Mesendoderm (in vitro differentiated cells): Measurements from ENCODE around the gene SLC39A1.

Source experiments
- DNase-seq: peaks from one replicate; pipeline ENCODE4 v3.0.0; 2013
- H2AK5ac ChIP-seq: 2 replicates; pipeline ENCODE4 v1.6.1; 2013; ENCODE audit warnings: low read length, inconsistent platforms
- H2BK120ac ChIP-seq: 2 replicates; pipeline ENCODE4 v1.6.1; 2013; ENCODE audit warnings: low read depth, mild to moderate bottlenecking, low read length, moderate library complexity, mixed read lengths
- H2BK15ac ChIP-seq: replicated peaks from 2 replicates; pipeline ENCODE4 v1.6.1; 2013; ENCODE audit warnings: low read depth, mild to moderate bottlenecking, moderate library complexity
- H2BK5ac ChIP-seq: 2 replicates; pipeline ENCODE4 v1.6.1; 2013; ENCODE audit warnings: low read length, inconsistent platforms
- H3K18ac ChIP-seq: 2 replicates; pipeline ENCODE4 v1.6.1; 2013; ENCODE audit warnings: mild to moderate bottlenecking, low read length, mixed read lengths
- H3K23ac ChIP-seq: one replicate; pipeline ENCODE4 v1.6.1; 2013; ENCODE audit warnings: low read length
- H3K27ac ChIP-seq: 2 replicates; pipeline ENCODE4 v1.5.1; 2013; ENCODE audit warnings: low read depth, mild to moderate bottlenecking, inconsistent platforms, low read length, moderate library complexity
- H3K27me3 ChIP-seq: 2 replicates; pipeline ENCODE4 v1.6.1; 2013; ENCODE audit warnings: low read length, control low read depth, mild to moderate bottlenecking, inconsistent platforms; ENCODE audit not compliant: insufficient read depth, poor library complexity
- H3K36me3 ChIP-seq: 2 replicates; pipeline ENCODE4 v1.6.1; 2013; ENCODE audit warnings: low read length, inconsistent platforms; ENCODE audit not compliant: control insufficient read depth, insufficient read depth
- H3K4ac ChIP-seq: one replicate; pipeline ENCODE4 v1.6.1; 2013; ENCODE audit warnings: low read depth, mild to moderate bottlenecking, low read length, moderate library complexity
- H3K4me1 ChIP-seq: 2 replicates; pipeline ENCODE4 v1.6.1; 2013; ENCODE audit warnings: low read depth, low read length, inconsistent platforms; ENCODE audit not compliant: control insufficient read depth
- H3K4me2 ChIP-seq: 2 replicates; pipeline ENCODE4 v1.6.1; 2013; ENCODE audit warnings: low read length
- H3K4me3 ChIP-seq: 2 replicates; pipeline ENCODE4 v1.5.1; 2013; ENCODE audit warnings: mild to moderate bottlenecking, low read length
- H3K56ac ChIP-seq: one replicate; pipeline ENCODE4 v1.6.1; 2013; ENCODE audit warnings: low read length
- H3K79me1 ChIP-seq: 2 replicates; pipeline ENCODE4 v1.6.1; 2013; ENCODE audit warnings: low read length, inconsistent platforms
- H3K79me2 ChIP-seq: 2 replicates; pipeline ENCODE4 v1.6.1; 2013; ENCODE audit warnings: mild to moderate bottlenecking, low read length; ENCODE audit not compliant: control insufficient read depth, insufficient read depth
- H3K9ac ChIP-seq: 2 replicates; pipeline ENCODE4 v1.6.1; 2013; ENCODE audit warnings: low read length, inconsistent platforms
- H4K5ac ChIP-seq: one replicate; pipeline ENCODE4 v1.6.1; 2013; ENCODE audit warnings: low read length
- H4K8ac ChIP-seq: one replicate; pipeline ENCODE4 v1.6.1; 2013; ENCODE audit warnings: low read depth, mild to moderate bottlenecking, control low read depth, low read length, moderate library complexity
- WGBS: extraction: QIAGEN DNeasy Blood & Tissue Kit; methylation state at CpG from one replicate; pipeline ENCODE4 v1.1.7; 2013; ENCODE audit warnings: low lambda C conversion rate, missing lambda C conversion rate; ENCODE audit not compliant: insufficient coverage; ENCODE audit errors: extremely low coverage; 5-methylcytosine and 5-hydroxymethylcytosine counted together

Gene SLC39A1

GRCh38 chr1:153967107-153967999 lies 4.0 kb upstream of the SLC39A1 start, which contains the start of gene CREB3L4:
Gene CREB3L4, plus strand, starts transcription at chr1:153967902. Its CDS starts 624 bp downstream, at chr1:153968526.
- Histone ChIP-seq H2BK15ac (no peak within 1 kb of the TSS), H3K56ac (peak within 1 kb of the TSS; percentile 100), H3K4me1 (peaks cover 2% of the 10 kb centered on the region), H3K4me3 (peak within 1 kb of the TSS; percentile 93), H2BK5ac (peak within 1 kb of the TSS; percentile 91), H3K79me1 (peaks cover 4% of the 10 kb centered on the region), H2AK5ac (peak within 1 kb of the TSS; percentile 88), H3K27ac (peak within 1 kb of the TSS; percentile 89), H3K4me2 (peak within 1 kb of the TSS; percentile 99), H3K36me3 (no peaks in the 10 kb centered on the region), H4K5ac (peak within 1 kb of the TSS; percentile 64), H3K9ac (peak within 1 kb of the TSS; percentile 100), H3K79me2 (peaks cover 9% of the 10 kb centered on the region), H3K23ac (peak within 1 kb of the TSS; percentile 89), H3K27me3 (no peaks in the 10 kb centered on the region), H3K18ac (peak within 1 kb of the TSS; percentile 57), H4K8ac (no peak within 1 kb of the TSS), H3K4ac (peak within 1 kb of the TSS; percentile 24), H2BK120ac (no peak within 1 kb of the TSS)
- DNase-seq = peak; percentile 99
- no CpG with 5 or more reads among the region's 60 CpGs for WGBS

- peak overlapping the region; percentile 93 for H3K56ac ChIP-seq
- no peak overlapping the region for H4K8ac ChIP-seq
- H3K4me3 ChIP-seq = peak overlapping the region; percentile 57
- peaks cover 28% of the 10 kb centered on the region for H3K79me2 ChIP-seq
- peak overlapping the region; percentile 83 for H3K27ac ChIP-seq
- H4K5ac ChIP-seq = no peak overlapping the region
- H3K4me1 ChIP-seq = peaks cover 5% of the 10 kb centered on the region
- peak overlapping the region; percentile 3 for H3K18ac ChIP-seq
- H2BK15ac ChIP-seq = no peak overlapping the region
- H3K9ac ChIP-seq = peak overlapping the region; percentile 84
- WGBS = no CpG with 5 or more reads among the region's 22 CpGs
- H2AK5ac ChIP-seq = peak overlapping the region; percentile 15
- peaks cover 10% of the 10 kb centered on the region for H3K79me1 ChIP-seq
- no peaks in the 10 kb centered on the region for H3K27me3 ChIP-seq
- peak overlapping the region; percentile 83 for H3K4ac ChIP-seq
- H3K23ac ChIP-seq = no peak overlapping the region
- H2BK120ac ChIP-seq = peak overlapping the region; percentile 29
- H2BK5ac ChIP-seq = peak overlapping the region; percentile 66
- peak overlapping the region; percentile 39 for H3K4me2 ChIP-seq
- DNase-seq = peak; percentile 96
- H3K36me3 ChIP-seq = peaks cover 7% of the 10 kb centered on the region
Observed at GRCh38 chr1:153963850-153964331, 554 bp upstream of the SLC39A1 start.

- H3K79me2 ChIP-seq = peaks cover 34% of the 10 kb centered on the region
- peak overlapping the region; percentile 77 for H2BK5ac ChIP-seq
- H3K4me3 ChIP-seq = peak overlapping the region; percentile 88
- no CpG with 5 or more reads among the region's 16 CpGs for WGBS
- no peak overlapping the region for H2BK15ac ChIP-seq
- no peak overlapping the region for H4K5ac ChIP-seq
- H3K23ac ChIP-seq = peak overlapping the region; percentile 91
- peak overlapping the region; percentile 75 for H2AK5ac ChIP-seq
- H3K4me2 ChIP-seq = peak overlapping the region; percentile 87
- no peaks in the 10 kb centered on the region for H3K27me3 ChIP-seq
- peaks cover 13% of the 10 kb centered on the region for H3K79me1 ChIP-seq
- no peak overlapping the region for H4K8ac ChIP-seq
- peaks cover 5% of the 10 kb centered on the region for H3K4me1 ChIP-seq
- peak overlapping the region; percentile 34 for H3K18ac ChIP-seq
- H3K56ac ChIP-seq = peak overlapping the region; percentile 97
- no peak overlapping the region for H2BK120ac ChIP-seq
- peak overlapping the region; percentile 86 for H3K4ac ChIP-seq
- peak overlapping the region; percentile 98 for H3K9ac ChIP-seq
- peaks cover 7% of the 10 kb centered on the region for H3K36me3 ChIP-seq
- DNase-seq = peak; percentile 80
- peak overlapping the region; percentile 61 for H3K27ac ChIP-seq
Observed at GRCh38 chr1:153962088-153963029, 978 bp downstream of the SLC39A1 start.

GRCh38 chr1:153961421-153961820 lies 1.9 kb downstream of the SLC39A1 start:
- Histone ChIP-seq H3K79me2 (peaks cover 44% of the 10 kb centered on the region), H2BK120ac (no peak overlapping the region), H3K18ac (no peak overlapping the region), H3K4ac (no peak overlapping the region), H3K23ac (no peak overlapping the region), H3K79me1 (peaks cover 19% of the 10 kb centered on the region), H4K5ac (no peak overlapping the region), H2AK5ac (no peak overlapping the region), H2BK15ac (no peak overlapping the region), H3K27ac (no peak overlapping the region), H3K36me3 (peaks cover 7% of the 10 kb centered on the region), H4K8ac (no peak overlapping the region), H3K9ac (peak overlapping the region; percentile 98), H3K27me3 (no peaks in the 10 kb centered on the region), H3K4me2 (peak overlapping the region; percentile 87), H2BK5ac (no peak overlapping the region), H3K4me3 (peak overlapping the region; percentile 88), H3K4me1 (peaks cover 11% of the 10 kb centered on the region), H3K56ac (peak overlapping the region; percentile 97)
- WGBS = no CpG with 5 or more reads among the region's 4 CpGs
- DNase-seq = no peak

GRCh38 chr1:153960206-153960605 lies 3.1 kb downstream of the SLC39A1 start:
- H3K18ac ChIP-seq = no peak overlapping the region
- H3K79me1 ChIP-seq = peaks cover 24% of the 10 kb centered on the region
- no peak overlapping the region for H3K4me2 ChIP-seq
- no CpG with 5 or more reads among the region's 11 CpGs for WGBS
- no peak overlapping the region for H2BK120ac ChIP-seq
- peaks cover 9% of the 10 kb centered on the region for H3K4me1 ChIP-seq
- H3K4me3 ChIP-seq = no peak overlapping the region
- H3K23ac ChIP-seq = no peak overlapping the region
- peaks cover 55% of the 10 kb centered on the region for H3K79me2 ChIP-seq
- no peak overlapping the region for H3K56ac ChIP-seq
- H3K9ac ChIP-seq = no peak overlapping the region
- no peak for DNase-seq
- H2AK5ac ChIP-seq = no peak overlapping the region
- no peak overlapping the region for H2BK15ac ChIP-seq
- no peak overlapping the region for H3K27ac ChIP-seq
- H2BK5ac ChIP-seq = no peak overlapping the region
- no peak overlapping the region for H4K8ac ChIP-seq
- H3K36me3 ChIP-seq = peaks cover 7% of the 10 kb centered on the region
- H4K5ac ChIP-seq = no peak overlapping the region
- no peak overlapping the region for H3K4ac ChIP-seq
- H3K27me3 ChIP-seq = no peaks in the 10 kb centered on the region
